HG03571 (cell line): ENCODE data around the gene PRAMEF14.
"Not testable (repeated sequence)": the region's sequence is repeated elsewhere in the genome, so short reads cannot be mapped to it uniquely, and the experiment has no call there.

ENCODE experiments used
- ATAC-seq: cut with Tn5 transposase; IDR thresholded peaks from one replicate; pipeline ENCODE4 v1.9.1; 2021; ENCODE audit not compliant: unreplicated experiment

Gene PRAMEF14, protein sequence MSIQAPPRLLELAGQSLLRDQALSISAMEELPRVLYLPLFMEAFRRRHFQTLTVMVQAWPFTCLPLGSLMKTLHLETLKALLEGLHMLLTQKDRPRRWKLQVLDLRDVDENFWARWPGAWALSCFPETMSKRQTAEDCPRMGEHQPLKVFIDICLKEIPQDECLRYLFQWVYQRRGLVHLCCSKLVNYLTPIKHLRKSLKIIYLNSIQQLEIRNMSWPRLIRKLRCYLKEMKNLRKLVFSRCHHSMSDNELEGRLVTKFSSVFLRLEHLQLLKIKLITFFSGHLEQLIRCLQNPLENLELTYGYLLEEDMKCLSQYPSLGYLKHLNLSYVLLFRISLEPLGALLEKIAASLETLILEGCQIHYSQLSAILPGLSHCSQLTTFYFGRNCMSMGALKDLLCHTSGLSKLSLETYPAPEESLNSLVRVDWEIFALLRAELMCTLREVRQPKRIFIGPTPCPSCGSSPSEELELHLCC

DNA sequence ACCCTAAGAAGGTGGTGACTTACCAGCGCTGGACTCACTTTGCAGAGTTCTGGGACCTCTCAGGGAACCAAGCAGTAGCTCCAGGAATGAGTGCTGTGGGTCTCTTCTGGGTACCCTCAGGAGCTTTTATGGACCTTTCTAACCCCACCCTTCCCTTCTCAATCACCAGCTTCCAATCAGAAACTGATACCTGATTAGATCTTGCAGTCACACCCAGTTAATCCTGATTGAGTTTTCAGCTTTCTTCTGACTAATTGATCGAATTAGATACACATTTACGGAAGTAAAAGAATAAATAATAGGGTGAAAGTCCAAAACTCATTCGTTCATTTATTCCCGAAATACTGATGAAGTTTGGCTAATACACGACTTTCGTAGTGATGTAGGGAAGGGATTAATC, at the start of gene PRAMEF14:
PRAMEF14 (minus strand) TSS at position 101 of the 400 bp plus-strand sequence. CDS start 1,820 bp downstream, outside the sequence.
- ATAC-seq = not testable (repeated sequence)

DNA sequence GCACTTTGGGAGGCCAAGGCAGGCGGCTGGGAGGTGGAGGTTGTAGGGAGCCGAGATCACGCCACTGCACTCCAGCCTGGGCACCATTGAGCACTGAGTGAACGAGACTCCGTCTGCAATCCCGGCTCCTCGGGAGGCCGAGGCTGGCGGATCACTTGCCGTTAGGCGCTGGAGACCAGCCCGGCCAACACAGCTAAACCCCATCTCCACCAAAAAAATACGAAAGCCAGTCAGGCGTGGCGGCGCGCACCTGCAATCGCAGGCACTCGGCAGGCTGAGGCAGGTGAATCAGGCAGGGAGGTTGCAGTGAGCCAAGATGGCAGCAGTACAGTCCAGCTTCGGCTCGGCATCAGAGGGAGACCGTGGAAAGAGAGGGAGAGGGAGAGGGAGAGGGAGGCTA, 48.4 kb upstream of the PRAMEF14 start:
- ATAC-seq = not testable (repeated sequence)

DNA sequence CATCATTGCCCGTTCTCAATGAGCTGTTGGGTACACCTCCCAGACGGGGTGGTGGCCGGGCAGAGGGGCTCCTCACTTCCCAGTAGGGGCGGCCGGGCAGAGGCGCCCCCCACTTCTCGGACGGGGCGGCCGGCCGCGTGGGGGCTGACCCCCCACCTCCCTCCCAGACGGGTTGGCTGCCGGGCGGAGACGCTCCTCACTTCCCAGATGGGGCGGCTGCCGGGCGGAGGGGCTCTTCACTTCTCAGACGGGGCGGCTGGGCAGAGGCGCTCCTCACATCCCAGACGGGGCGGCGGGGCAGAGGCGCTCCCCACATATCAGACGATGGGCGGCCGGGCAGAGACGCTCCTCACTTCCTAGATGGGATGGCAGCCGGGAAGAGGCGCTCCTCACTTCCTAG, 47.8 kb upstream of the PRAMEF14 start:
- ATAC-seq = not testable (repeated sequence)

DNA sequence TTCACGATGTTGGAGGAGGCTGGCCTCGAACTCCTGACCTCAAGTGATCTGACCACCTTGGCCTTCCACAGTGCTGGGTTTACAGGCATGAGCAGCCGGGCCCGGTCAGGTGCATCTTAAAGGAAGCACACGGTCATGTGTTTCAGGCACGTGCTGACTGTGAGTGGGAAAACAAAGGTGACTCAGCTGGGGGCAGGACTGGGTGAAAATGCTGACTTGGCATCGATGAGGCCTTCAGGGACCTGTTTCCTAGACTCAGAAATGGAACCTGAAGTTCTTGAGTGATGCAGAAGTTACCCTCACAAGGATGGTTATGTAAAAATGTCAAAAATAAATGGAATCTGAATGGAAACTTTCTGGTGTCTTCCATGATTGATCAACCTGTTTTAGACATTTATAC, 46.1 kb upstream of the PRAMEF14 start:
- ATAC-seq = not testable (repeated sequence)

DNA sequence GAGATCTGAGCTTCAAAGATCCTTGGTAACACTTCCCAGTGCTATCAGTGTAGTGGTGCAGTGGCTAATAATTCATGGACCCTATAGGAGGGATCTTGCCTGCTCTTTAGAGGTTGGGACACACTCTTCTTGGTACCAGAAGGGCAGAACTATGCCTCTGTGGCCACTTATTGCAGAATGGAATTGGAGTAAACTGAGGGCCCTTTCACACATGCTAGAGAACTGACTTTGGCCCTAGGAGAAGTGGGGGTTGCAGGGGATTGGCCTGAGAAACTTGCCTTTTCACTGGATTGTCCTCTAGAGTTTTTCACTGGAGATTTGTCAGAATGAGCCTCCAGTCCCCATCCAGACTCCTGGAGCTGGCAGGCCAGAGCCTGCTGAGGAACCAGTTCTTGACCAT, 42.4 kb upstream of the PRAMEF14 start, which contains the start of gene PRAMEF17:
PRAMEF17 (plus strand) TSS at position 301 of the 400 bp plus-strand sequence; CDS start at position 327, 26 bp downstream.
- ATAC-seq = not testable (repeated sequence)

DNA sequence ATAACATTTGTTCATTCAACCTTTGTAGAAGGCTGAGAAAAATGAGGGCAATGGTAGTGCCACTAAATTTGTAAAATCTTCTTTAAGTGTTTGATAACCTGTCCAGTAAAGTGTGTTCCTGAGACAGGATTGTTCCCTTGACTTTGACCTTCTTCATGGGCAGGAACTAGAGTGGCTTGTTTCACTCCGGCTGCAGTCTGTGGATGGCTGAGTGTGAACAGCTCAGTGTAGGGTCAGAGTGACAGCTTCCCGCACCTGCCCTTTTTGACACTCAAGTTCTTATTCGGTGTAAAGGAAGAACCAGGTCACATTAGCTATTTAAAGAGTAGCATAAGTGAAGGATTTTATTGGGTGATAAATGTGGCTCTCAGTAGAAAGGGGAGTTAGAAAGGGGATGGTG, 33.4 kb upstream of the PRAMEF14 start:
- ATAC-seq = not testable (repeated sequence)

DNA sequence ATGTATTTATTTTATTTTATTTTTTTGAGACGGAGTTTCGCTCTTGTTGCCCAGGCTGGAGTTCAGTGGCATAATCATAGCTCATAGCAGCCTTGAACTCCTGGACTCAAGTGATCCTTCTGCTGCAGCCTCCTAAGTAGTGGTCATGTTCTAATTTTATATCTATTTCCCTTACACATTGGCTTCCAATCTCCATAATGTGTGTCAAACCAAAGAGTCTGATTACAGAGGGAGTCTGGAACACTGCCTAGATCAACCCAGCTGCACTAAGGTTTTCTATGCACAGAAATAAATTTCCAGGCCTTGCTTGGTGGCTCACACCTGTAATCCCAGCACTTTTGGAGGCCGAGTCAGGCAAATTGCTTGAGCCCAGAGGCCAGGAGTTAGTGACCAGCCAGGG, 32.0 kb upstream of the PRAMEF14 start:
- ATAC-seq = not testable (repeated sequence)

DNA sequence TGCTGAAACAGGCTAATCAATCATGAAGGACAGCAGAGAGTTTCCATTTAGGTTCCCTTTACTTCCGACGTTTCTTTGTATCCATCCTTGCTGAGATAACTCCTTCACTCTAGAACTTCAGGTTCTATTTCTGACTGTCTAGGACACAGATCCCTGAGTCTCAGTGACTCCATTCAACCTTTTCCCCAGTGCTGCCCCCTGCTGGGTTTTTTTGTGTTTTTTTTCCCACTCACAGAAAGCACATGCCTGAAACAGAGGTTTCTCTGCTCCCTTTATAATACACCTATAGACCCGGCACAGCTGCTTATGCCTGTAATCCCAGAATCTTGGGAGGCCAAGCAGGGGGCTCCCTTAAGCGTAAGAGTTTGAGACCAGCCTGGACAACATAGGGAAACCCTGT, 21.6 kb upstream of the PRAMEF14 start:
- not testable (repeated sequence) for ATAC-seq

DNA sequence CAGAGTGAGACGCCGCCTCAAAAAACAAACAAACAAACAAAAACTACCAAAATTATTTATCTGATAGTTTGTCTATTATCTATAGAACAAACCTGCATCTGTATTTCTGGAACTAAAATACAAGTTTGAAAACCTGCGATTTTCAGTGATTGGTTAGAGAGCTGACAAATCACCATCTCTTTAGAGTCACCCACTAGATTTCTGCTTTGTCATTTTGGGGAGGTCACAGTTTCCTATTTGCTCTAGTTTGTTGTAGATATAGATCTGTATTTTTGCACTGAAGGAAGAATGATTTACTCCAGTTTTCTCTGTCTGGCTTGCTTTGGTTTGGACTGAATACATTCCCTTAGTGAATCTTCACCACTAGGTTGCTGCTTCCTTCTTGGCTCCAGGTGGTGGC, 19.6 kb upstream of the PRAMEF14 start:
- not testable (repeated sequence) for ATAC-seq

DNA sequence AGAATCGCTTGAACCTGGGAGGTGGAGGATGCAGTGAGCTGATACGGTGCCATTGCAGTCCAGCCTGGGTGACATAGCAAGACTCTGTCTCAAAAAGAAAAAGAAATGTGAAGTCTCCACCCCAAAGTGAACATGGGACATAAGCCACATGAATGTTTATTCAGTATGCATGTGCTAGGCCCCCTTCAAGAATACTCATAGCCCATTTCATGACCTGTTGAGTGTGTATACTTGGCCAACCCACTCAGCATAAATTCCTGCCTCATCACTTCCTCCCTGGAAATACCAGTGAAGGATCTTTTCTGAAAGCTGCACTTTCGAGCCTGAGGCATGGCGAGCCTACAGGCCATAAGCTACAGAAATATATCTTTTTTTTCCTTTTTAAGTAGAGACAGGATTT, 18.0 kb upstream of the PRAMEF14 start:
- ATAC-seq = not testable (repeated sequence)

DNA sequence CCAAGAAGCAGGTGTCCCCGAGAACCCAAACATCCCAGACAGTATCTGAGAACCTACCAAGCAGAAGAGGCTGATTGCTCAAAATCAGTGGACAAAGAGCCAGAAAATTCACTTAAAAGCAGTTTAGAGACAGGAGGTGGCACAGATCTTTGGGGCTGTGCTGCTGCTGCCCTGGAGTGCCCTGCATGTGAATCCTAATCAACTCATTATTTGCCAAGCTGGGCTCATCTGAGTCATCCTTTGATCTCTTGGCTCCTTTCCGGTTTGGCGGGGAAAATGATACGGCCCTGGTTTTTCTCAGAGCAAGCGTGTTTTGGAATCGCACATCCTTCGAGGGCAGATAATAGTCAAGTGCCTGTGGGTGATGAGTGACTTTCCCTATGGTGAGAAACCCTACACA, 15.4 kb upstream of the PRAMEF14 start:
- ATAC-seq = not testable (repeated sequence)

DNA sequence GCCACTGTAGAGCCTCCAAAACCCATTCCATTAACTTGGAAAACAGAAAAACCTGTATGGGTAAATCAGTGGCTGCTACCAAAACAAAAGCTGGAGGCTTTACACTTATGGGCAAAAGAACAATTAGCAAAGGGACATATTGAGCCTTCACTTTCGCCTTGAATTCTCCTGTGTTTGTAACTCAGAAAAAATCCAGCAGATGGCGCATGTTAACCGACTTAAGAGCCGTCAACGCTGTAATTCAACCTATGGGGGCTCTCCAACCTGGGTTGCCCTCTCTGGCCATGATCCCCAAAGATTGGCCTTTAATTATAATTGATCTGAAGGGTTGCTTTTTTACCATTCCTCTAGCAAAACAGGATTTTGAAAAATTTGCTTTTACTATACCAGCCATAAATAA, 9.8 kb upstream of the PRAMEF14 start:
- not testable (repeated sequence) for ATAC-seq

DNA sequence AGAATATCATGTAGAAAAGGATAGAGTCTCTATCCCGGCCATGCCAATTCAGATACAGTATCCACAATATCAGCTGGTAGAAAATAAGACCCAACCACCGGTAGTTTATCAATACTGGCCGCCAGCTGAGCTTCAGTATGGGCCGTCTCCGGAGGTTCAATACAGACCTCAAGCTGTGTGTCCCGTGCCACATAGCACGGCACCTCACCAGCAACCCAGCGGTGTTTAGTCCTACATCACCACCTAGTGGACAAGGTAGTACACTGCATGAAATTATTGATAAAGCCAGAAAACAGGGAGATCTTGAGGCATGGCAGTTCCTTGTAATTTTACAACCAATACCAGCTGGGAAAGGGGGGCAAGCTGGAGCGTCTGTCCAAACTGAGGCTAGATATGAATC, 7.5 kb upstream of the PRAMEF14 start:
- not testable (repeated sequence) for ATAC-seq

DNA sequence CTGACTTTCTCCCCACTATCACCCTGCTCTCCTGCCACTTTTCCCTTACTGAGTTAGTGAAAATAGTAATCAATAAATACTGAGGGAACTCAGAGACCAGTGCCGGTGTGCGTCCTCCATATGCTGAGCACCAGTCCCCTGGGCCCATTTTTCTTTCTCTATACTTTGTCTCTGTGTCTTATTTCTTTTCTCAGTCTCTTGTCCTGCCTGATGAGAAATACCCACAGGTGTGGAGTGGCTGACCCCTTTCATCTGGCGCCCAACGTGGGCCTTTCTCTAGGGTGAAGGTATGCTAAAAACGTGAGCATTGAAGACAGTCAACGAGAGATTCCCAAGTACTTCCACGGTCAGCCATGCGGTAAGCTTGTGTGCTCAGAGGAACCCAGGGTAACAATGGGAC, 6.5 kb upstream of the PRAMEF14 start:
- ATAC-seq = not testable (repeated sequence)

DNA sequence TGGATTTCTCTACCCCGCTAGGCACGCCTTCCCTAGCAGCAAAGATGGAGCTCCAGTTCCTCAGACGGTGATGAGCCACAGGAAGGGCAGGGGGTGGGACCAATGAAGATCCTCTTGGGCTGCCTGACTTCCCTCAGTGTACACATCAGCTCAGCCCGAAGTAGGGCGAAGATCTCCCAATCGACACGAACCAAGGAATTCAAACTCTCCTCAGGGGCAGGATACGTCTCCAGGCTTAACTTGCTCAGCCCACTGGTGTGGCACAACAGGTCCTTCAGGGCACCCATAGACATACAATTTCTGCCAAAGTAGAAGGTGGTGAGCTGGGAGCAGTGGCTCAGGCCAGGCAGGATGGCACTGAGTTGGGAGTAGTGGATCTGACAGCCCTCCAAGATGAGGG, 4.4 kb downstream of the PRAMEF14 start:
- ATAC-seq = not testable (repeated sequence)

DNA sequence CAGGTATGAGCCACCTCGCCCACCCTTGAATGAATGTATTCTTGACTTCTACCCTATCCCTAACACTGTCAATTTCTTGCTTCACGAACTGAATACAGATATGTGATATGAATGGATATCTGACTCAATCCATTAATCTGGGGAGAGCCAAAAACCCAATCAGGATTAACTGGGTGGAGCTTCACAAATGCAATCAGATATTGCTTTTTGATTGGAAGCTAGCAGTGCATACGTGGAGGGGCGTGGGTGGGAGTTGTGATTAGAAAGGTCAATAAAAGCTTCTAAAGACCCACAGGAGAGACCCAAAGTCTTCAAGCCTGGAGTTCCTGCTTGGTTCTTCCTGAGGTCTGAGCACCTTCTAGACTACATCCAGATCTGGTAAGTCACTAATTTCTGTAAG, 31.7 kb downstream of the PRAMEF14 start, which contains the start of gene PRAMEF15:
PRAMEF15 (plus strand) TSS at position 301 of the 400 bp plus-strand sequence. CDS start 2,827 bp downstream, outside the sequence.
- ATAC-seq = not testable (repeated sequence)

DNA sequence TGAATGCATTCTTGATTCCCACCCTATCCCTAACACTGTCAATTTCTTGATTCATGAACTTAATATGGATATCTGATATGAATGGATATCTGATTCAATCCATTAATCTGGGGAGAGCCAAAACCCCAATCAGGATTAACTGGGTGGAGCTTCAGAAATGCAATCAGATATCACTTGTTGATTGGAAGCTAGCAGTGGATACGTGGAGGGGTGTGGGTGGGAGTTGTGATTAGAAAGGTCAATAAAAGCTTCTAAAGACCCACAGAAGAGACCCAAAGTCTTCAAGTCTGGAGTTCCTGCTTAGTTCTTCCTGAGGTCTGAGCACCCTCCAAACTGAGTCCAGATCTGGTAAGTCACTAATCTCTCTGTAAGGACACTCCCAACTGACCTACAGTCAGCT, 43.7 kb downstream of the PRAMEF14 start, which contains the start of gene PRAMEF33:
PRAMEF33 (plus strand) TSS at position 301 of the 400 bp plus-strand sequence. CDS start 2,416 bp downstream, outside the sequence.
- not testable (repeated sequence) for ATAC-seq

DNA sequence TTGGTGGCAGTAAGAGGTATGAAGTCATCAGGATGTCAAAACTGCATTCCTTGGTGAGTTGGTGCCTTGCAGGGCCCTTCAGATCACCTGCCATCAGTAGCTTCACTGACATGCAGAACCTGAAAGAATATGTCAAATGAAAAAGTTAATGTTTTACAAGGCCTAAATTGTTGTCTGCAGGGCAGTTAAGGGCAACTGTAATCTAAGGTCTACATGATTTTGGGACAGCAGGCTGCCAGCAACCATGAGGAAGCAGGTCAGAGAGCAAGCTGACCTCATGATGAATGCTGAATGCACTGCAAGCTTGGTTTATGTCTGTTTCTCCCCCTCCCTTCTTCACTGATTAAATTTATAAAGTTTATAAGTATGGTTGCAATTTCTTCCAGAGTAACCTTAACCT, 44.7 kb downstream of the PRAMEF14 start:
- not testable (repeated sequence) for ATAC-seq

DNA sequence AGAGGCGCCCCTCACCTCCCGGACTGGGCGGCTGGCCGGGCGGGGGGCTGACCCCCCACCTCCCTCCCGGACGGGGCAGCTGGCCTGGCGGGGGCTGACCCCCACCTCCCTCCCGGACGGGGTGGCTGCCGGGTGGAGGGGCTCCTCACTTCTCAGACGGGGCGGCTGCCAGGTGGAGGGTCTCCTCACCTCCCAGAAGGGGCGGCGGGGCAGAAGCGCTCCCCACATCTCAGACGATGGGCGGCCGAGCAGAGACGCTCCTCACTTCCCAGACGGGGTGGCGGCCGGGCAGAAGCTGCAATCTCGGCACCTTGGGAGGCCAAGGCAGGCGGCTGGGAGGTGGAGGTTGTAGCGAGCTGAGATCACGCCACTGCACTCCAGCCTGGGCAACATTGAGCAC, 48.2 kb downstream of the PRAMEF14 start:
- ATAC-seq = not testable (repeated sequence)

DNA sequence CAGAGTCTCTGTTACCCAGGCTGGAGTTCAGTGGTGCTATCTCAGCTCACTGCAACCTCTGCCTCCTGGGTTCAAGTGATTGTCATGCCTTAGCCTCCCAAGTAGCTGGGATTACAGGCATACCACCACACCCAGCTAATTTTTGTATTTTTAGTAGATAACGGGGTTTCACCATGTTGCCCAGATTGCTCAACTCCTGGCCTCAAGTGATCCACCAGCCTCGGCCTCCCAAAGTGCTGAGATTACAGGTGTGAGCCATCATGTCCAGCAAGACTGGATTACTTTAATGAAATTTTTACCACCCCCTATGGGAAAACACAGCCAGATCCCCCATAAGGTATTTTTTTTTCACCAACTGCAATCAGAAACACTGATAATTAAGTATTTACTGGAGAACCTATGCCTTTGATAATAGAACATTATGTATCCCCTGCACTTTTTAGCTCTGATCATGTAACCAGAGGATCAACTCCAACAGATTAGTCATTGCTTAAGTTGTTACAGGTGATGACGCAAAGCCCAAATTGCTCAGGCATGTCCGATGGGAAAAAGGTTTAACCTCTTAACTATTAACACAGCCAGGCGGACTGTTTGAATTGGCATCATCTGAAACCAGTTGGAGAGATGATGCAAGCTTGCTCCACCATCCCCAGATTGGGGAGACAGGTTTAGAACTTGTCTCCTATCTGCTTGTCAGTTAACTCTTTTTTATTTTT, 49.6 kb downstream of the PRAMEF14 start:
- ATAC-seq = not testable (repeated sequence)
